ENCODE results near the gene STX16.

The STX16 gene

GRCh38 chr20:58682656-58683531 is 31.8 kb downstream of the STX16 start:
- no peak for DNase-seq

DNA sequence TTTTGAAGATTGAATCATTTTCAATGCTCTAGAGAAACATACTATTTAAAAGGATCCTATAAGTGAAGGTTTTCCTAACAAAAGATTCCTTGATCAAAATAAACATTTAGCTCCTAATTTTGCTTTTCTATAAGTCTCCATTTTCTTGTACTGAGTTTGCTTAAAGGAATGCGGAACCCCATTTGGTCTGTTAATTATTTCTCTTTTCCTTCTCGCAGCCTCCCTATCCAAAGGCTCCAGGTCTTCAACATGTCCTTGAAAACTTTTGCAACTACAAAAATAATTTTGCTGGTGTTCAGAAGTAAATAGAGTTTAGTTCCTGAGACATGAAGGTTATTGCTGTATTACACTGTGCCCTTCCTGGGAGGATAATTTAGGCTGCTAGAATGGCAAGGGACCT is 33.2 kb downstream of the STX16 start:
- DNase-seq = no peak

DNA sequence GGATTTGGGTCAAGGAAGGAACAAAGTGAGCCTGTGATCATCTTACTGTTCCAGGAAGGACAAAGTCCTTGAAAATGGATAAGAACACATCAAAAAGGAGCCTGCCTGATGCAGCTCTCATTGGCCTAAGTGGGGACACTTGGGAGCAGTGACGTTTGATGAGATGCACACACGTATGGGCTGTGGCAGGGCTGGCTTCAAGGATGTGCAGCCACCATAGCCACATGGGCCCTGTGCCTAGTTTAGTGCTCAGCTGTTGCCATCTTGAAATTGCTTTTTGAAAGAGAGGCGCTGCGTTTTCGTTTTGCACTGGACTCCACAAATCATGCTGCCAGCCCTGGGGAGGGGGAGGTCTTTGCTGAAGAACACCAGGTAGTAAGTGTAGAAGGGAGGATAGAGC is 34.9 kb downstream of the STX16 start:
- DNase-seq = no peak

- DNase-seq = no peak
Measured at GRCh38 chr20:58688414-58688813, 37.3 kb downstream of the STX16 start.

DNA sequence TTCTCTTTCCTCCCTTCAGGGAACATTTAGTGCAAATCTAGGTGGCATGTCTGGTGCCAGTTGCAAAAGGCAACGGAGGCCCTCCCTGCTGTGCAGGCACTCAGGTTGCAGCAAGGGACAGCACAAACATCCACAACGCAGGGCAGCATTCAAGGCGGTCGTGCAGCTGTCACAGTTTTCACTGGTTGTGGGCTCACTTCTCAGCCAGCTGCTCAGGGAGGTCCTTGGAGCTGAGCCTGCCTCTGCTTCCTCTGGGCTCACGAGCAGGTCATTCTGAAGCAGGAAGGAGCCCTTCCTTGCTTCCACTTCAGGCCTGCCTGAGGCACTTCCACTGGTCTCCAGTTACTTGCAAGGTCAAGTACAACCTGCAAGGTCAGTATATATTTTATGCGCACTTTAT is 37.8 kb downstream of the STX16 start:
- DNase-seq = no peak

DNA sequence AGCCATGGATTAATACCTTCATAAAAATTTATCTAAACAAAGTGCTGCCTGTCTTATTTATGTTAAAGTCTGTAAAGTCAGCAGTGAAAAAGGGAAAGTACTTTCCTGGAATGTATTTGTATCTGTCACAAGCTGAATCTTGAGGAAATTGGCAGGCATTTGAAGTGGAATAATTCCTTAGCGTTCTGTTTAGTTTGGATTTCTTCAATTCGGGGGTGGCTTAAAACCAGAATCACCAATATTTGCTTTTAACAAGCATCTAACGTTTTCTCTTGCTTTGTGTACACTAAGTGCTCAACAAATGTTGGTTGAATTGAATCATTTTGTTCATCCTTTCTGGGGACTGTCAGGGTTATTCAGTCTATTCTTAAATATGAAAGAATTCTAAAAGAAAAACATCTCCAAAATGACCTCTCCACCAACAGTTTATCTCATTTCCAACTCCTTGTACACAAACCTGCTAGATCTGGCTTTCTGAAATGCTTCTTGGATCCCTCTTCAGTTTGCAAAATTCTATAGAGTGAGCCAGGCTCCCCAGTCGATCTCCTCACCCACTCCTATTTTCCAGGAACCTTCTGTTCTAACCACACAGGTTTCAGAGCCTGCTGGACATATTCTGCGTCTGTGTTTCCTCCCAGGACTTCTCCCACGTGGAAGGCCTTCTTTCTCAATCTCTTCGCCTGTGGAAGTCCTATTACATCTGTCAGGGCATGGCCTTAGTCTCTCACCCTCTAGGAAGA is 39.5 kb downstream of the STX16 start:
- DNase-seq = no peak

DNA sequence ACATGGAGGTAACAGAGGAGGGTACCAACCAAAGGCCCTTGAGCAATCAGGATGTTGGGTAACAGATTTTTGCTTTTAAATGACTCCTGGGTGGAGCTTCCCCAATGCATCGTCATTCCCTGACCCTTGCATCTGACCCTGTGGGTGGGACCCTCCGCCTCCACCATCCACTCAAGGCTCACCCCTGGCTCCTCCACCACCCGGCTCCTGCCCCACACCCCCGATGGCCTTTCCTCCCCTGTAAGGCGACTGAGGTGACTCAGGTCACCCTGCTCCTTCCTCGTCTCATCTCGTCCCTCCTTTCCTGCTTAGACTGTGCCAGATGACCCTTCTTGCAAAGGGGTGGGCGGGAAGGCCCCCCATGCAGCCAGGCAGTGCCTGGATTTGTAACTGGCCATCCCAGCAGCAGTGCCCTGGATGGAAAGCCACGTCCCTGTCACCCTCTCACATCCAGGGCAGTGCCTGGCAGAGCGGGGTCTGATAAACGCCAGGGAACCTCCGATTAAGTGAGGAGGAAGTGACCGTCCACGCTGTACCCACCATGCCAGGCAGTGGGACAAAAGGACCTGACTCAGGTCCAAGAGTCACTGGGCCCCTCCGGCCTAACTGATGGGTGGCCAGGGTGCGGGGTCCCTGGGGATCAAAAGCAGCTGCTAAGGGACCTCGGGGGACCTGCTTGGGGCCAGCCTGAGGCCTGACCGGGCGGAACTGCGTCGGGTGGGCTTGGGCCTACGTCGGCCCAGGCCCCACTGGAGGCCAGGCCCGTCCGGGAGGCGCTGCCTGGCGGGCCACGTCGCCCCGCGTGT is 40.9 kb downstream of the STX16 start:
- DNase-seq = no peak

DNA sequence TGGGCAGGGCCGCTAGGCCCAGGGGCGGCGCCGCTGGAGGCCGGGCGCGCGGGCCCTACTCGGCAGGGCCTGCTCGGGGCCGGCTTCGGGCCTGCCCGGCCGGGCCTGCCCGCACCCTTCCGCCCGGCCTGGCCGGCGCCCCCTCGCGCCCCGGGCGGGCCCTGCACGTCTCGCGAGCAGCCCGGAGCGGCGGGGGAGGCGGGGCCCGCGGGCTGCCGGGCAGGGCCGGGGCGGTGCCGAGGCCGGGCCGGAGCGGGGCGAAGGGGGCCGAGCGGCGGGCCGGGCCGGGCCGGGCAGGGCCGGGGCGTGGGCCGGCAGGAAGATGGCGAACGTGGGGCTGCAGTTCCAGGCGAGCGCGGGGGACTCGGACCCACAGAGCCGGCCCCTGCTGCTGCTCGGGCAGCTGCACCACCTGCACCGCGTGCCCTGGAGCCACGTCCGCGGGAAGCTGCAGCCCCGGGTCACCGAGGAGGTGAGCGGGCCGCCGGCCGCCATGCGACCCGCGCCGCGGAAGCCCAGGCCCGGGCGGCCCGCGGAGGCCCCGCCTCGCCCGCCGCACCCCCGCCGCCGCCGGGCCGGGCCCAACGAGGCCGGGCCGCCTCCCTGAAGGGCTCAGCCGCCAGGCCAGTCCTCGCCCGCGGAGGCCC is 41.6 kb downstream of the STX16 start, which contains the start of gene NPEPL1:
NPEPL1 (plus strand) TSS at position 222 of the 647 bp plus-strand sequence; CDS start at position 323, 101 bp downstream.
- peak; percentile 57 for DNase-seq

DNA sequence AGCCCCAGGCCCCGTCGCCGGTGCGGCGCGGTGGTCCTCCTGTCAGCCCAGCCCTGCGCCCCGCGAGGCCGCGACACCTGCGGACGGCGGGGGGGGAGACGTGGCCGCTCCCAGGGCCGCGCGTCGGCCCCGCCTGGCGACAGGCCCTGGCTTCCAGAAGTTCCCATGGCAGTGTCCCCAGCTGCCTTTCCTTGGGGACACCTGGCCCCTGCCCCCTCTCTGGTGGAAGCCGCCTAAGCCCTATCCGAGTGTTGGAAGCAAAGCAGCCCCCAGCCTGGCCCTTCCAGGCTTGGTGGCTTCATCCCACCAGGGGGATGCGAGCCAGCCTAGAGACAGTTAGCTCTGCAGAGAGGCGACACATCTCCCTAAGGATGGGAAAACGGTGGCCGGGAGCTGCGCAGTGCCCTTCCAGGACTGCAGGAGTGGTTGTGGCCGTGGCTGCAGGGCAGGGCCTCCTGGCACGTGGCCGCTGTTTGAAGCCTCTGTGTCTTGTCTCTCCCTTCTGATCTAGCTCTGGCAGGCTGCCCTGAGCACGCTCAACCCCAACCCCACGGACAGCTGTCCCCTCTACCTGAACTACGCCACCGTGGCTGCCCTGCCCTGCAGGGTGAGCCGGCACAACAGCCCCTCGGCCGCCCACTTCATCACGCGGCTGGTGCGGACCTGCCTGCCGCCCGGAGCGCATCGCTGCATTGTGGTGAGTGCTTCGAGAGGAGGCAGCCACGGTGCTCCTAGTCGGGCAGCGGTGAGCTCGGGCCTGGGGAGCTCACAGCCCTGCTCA is 42.3 kb downstream of the STX16 start:
- DNase-seq = no peak

- DNase-seq = no peak
Measured at GRCh38 chr20:58694241-58695083, 43.4 kb downstream of the STX16 start.

DNA sequence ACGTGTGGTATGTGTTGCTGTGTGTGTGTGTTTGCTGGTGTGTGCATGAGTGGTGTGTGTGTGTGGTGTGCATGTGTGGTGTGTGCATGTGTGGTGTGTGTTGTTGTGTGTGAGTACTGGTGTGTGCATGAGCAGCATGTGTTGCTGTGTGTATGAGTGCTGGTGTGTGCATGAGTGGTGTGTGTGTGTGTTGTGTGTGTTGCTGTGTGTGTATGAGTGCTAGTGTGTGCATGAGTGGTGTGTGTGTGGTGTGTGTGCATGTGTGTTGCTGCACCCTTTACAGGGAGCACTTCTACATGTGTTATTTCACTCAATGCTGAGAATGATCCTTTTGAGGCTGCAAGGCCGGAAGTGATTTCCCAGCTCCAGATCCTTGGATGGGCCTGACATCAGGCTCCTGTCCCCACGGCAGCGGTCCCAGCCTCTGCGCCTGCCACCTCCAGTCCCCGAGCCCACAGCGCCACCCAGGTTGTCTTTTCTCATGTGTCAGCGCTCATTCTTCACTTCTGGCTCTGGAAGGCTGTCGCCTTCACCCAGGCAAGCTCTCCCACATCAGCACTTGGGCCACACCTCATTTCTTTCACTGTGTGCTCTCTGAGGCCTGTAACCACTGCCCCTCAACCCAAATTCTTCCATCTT is 44.1 kb downstream of the STX16 start:
- DNase-seq = no peak

DNA sequence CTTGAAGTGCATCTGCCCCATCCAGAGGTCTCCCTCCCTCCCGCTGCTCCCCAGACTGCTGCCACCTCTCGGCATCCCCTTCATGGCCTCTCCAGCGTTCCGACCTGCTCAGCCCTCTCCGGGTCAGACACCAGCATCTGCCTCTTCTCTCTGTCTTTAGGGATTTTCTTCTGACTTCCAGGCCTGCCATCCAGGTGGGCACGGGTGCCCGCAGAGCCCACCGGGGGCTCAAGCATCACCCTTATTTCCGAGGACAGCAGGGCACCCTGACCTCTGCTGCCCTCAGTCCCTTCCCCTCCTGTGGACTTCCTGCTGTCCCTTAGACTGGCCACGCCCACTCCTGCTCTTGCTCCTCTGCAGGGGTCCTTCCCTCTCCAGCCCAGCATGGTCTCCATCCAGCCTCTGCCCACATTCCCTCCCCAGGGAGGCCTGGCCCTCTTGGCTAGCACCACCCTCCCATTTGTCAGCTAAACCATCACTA is 44.9 kb downstream of the STX16 start:
- DNase-seq = no peak

- DNase-seq = no peak
Measured at GRCh38 chr20:58696411-58696961, 45.4 kb downstream of the STX16 start.

DNA sequence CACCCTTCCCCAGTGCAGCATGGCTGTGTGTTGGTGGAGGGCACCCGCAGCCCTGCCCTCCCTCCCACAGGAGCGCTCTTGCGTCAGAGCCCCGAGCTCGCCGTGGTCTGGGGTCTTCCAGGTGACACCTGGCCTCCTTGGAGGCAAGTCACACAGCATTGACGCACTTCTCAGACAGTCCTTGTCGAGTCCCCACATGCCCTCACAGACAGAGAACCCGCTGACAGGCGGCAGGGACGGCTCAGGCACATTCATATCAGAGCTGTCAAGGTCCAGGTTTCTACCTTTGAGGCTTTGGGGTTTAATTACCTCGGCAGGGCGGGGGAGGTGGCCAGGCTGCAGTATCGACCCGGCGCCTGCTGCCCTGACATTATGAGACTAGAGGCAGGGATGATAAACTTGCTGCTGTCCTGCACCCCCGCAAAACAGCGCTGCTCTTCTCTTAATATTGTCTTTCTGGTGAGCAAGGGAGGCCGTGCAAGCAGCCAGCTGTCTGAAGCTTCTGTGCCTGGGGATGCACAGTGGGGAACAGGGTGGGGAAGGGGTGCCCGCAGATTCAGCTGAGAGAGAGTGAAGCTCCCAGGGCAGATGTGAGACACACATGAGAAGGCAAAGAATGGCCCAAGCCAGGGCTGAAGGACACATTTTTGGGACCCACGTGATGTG is 46.3 kb downstream of the STX16 start:
- DNase-seq = no peak

DNA sequence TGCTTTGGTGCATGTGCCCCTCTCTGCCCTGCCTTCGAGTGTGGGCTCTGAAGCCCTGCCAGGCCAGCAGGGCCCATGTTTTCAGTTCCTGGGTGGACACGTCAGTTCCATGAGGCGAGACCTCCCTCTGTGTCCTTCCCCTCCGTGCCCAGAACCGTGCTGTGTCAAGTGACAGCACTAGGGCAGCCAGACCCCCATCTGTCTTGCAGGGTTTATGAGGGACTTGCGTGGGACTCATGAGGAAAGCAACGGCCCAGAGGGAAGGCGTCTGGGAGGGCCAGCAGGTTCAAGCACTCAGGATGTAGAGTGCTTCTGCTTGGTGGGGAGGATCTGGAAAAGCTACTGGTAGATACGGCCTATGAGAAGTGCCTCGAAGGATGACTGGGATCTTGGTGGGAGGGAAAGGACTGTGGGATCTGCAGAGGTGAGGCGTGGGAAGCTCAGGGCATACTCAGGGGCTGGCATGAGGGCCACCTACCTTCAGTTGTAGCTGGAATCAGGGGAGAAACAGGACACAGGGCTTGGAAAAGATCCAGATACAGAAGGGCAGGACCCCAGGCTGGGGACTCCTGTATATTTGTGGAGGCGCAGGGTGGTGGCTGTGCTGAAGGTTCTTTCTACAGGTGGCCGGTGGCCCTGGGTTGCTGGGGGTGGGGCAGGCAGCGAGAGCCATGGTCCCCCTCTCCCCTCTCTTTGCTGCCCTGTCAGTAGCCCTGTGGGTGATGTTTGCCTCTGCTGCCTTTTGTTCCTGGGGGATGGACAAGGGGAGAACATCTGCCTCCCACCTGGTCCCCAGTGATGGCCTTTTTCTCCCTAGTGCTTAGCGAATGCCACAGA is 47.0 kb downstream of the STX16 start:
- no peak for DNase-seq

GRCh38 chr20:58698741-58699622 is 47.9 kb downstream of the STX16 start:
- DNase-seq = no peak

DNA sequence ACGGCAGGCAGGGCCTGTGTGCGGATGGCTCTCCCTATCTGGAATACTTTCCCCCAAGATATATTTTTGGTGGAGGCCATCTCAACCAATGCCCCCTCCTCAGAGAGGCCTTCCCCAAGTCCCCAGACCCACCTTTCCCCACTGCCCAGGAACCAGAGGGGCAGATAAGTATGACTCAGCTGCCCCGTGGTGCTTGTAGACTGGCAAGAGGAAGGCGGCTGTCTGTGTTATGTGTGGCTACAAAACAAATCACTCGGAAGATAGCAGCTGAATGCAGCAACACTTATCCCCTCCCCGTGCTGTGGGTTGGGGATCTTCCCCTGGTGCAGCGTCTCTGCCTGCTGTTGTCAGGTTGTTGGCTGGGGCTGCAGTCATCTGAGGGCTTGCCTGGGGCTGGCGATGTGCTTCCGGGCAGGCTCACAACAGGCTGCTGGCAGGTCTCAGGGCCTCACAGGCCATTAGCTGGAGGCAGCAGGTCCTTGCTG is 48.6 kb downstream of the STX16 start:
- no peak for DNase-seq
